Neural cell (in vitro differentiated cells): ENCODE measurements around the gene C1orf52.

ENCODE experiments used
- RAD21 ChIP-seq: fragments of 450-650 bp; conservative IDR thresholded peaks from 2 replicates; pipeline ENCODE4 v1.6.1; 2014; ENCODE audit warnings: antibody characterized with exemption, mild to moderate bottlenecking, moderate library complexity
- TF ChIP-seq, protein P1 (sequence below): fragments of 450-650 bp; IDR thresholded peaks from 2 replicates; pipeline ENCODE4 v1.5.1; 2014; ENCODE audit warnings: antibody characterized with exemption, mild to moderate bottlenecking, moderate library complexity; ENCODE audit not compliant: poor library complexity, severe bottlenecking

GRCh38 chr1:85243372-85243771 lies 16.1 kb downstream of the C1orf52 start:
- TF ChIP-seq, protein P1, sequence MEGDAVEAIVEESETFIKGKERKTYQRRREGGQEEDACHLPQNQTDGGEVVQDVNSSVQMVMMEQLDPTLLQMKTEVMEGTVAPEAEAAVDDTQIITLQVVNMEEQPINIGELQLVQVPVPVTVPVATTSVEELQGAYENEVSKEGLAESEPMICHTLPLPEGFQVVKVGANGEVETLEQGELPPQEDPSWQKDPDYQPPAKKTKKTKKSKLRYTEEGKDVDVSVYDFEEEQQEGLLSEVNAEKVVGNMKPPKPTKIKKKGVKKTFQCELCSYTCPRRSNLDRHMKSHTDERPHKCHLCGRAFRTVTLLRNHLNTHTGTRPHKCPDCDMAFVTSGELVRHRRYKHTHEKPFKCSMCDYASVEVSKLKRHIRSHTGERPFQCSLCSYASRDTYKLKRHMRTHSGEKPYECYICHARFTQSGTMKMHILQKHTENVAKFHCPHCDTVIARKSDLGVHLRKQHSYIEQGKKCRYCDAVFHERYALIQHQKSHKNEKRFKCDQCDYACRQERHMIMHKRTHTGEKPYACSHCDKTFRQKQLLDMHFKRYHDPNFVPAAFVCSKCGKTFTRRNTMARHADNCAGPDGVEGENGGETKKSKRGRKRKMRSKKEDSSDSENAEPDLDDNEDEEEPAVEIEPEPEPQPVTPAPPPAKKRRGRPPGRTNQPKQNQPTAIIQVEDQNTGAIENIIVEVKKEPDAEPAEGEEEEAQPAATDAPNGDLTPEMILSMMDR: no peak
- TF ChIP-seq RAD21: no peak
